AG04449 (cell line): Measurements from ENCODE around the gene DCT.

Experiments
- CTCF ChIA-PET: fragments of 350-600 bp; formaldehyde crosslinking; extraction: SDS; loops from one replicate; lab custom pipeline; 2021; ENCODE audit warnings: antibody characterized with exemption; lab: Yijun Ruan, JAX
- POLR2A ChIA-PET: fragments of 400-600, 350-600 bp; formaldehyde crosslinking; extraction: SDS; loops from one replicate; lab custom pipeline; 2020; ENCODE audit warnings: antibody characterized with exemption, inconsistent platforms; lab: Yijun Ruan, JAX
- DNase-seq: peaks from one replicate; pipeline ENCODE4 v3.0.0-alpha.2; 2010; ENCODE audit warnings: low read depth, low spot score
- H3K4me3 ChIP-seq: 2 replicates; pipeline ENCODE4 v1.5.1; 2011; ENCODE audit warnings: low read depth, mild to moderate bottlenecking, control low read depth, low read length
- CTCF ChIP-seq: IDR thresholded peaks from one replicate; pipeline ENCODE4 v1.5.1; 2011; ENCODE audit warnings: mild to moderate bottlenecking, moderate library complexity, low read length, control low read depth, inconsistent platforms; ENCODE audit not compliant: insufficient read depth; ENCODE audit errors: missing control alignments

The DCT gene

GRCh38 chr13:94399812-94400211, 79.7 kb downstream of the DCT start:
- CTCF ChIA-PET: no interaction called here
- no peak overlapping the region for H3K4me3 ChIP-seq
- POLR2A ChIA-PET: no interaction called here
- DNase-seq: no peak
- no peak for TF ChIP-seq CTCF

- ChIA-PET POLR2A (no interaction called here), CTCF (interaction anchor here (0.8 kb wide), 1 partner anchor 9 kb away, joined by 3 read pairs; no protein-coding TSS in a partner anchor)
- TF ChIP-seq CTCF: no peak
- DNase-seq: no peak
- no peak overlapping the region for H3K4me3 ChIP-seq
These were observed 83.6 kb downstream of the DCT start for GRCh38 chr13:94395860-94396259.

GRCh38 chr13:94394723-94395122, 84.8 kb downstream of the DCT start:
- no peak for DNase-seq
- POLR2A ChIA-PET: no interaction called here
- TF ChIP-seq CTCF: no peak
- H3K4me3 ChIP-seq: no peak overlapping the region
- CTCF ChIA-PET: no interaction called here

- POLR2A ChIA-PET: no interaction called here
- no peak for TF ChIP-seq CTCF
- CTCF ChIA-PET: no interaction called here
- DNase-seq: no peak
- no peak overlapping the region for H3K4me3 ChIP-seq
These were observed 88.6 kb downstream of the DCT start for GRCh38 chr13:94390881-94391280.

- POLR2A ChIA-PET: no interaction called here
- DNase-seq: no peak
- CTCF ChIA-PET: no interaction called here
- TF ChIP-seq CTCF: no peak
- H3K4me3 ChIP-seq: no peak overlapping the region
These were observed 89.7 kb downstream of the DCT start for GRCh38 chr13:94389604-94390351.

- no peak for DNase-seq
- ChIA-PET CTCF (interaction anchor here (1.1 to 1.4 kb wide), 2 partner anchors 18 to 48 kb away, joined by 3 read pairs; no protein-coding TSS in a partner anchor), POLR2A (no interaction called here)
- no peak overlapping the region for H3K4me3 ChIP-seq
- TF ChIP-seq CTCF: no peak
These were observed 92.4 kb downstream of the DCT start for GRCh38 chr13:94387047-94387446.
